K562 (cell line): Measurements from ENCODE around the gene ANKLE1. TPM values are rescaled to one million over a fixed set of nuclear protein-coding genes. Genes with fewer than 3 reads are reported as not detected.

ENCODE experiments used
- ETV1 ChIP-seq: fragments of 450-650 bp; conservative IDR thresholded peaks from 2 replicates; pipeline ENCODE4 v1.6.1; 2016; ENCODE audit warnings: missing genetic modification characterization, control low read depth, low read depth, missing compliant biosample characterization
- MCM5 ChIP-seq: fragments of 450-650 bp; IDR thresholded peaks from 2 replicates; pipeline ENCODE4 v1.6.1; 2016; ENCODE audit warnings: low read depth
- NBN ChIP-seq: fragments of 450-650 bp; IDR thresholded peaks from 2 replicates; pipeline ENCODE4 v1.6.1; 2016; ENCODE audit warnings: low read depth, mild to moderate bottlenecking
- RUNX1 ChIP-seq: sonication (generic); IDR thresholded peaks from 2 replicates; pipeline ENCODE4 v1.6.1; 2016; ENCODE audit warnings: antibody characterized with exemption, low read depth
- SRSF3 ChIP-seq: fragments of 200-400 bp; formaldehyde crosslinking; IDR thresholded peaks from 2 replicates; pipeline ENCODE4 v1.6.1; 2016; ENCODE audit warnings: mild to moderate bottlenecking, low read length, moderate library complexity; ENCODE audit not compliant: insufficient read depth
- TEAD4 ChIP-seq, 2 experiments: sonication (generic) in 1 of 2; formaldehyde crosslinking in 1 of 2; IDR thresholded peaks; 2 replicates each; pipeline versions ENCODE4 v1.6.1 to v1.8.0; 2012 to 2022; ENCODE audit warnings: borderline replicate concordance in 1 of 2, inconsistent platforms in 1 of 2, low read length in 1 of 2, mild to moderate bottlenecking in 1 of 2, missing genetic modification reagents in 1 of 2
- ZFP36 ChIP-seq: fragments of 150-350 bp; IDR thresholded peaks from 2 replicates; pipeline ENCODE4 v1.6.1; 2018; ENCODE audit warnings: low read length, low read depth; ENCODE audit not compliant: partially characterized antibody
- ZHX1 ChIP-seq: fragments of 150-350 bp; conservative IDR thresholded peaks from 2 replicates; pipeline ENCODE4 v1.6.1; 2014; ENCODE audit warnings: low read length
- ZNF274 ChIP-seq: IDR thresholded peaks from 2 replicates; pipeline ENCODE4 v1.6.1; 2011; ENCODE audit warnings: low read depth, mild to moderate bottlenecking, low read length, moderate library complexity, borderline replicate concordance
- ZNF436 ChIP-seq: fragments of 250-450, 450-650 bp; sonication (Bioruptor Pico); formaldehyde crosslinking; IDR thresholded peaks from 2 replicates; pipeline ENCODE4 v1.7.0; 2020; ENCODE audit warnings: mild to moderate bottlenecking
- ZNF696 ChIP-seq: fragments of 250-450 bp; sonication (Bioruptor Pico); conservative IDR thresholded peaks from 2 replicates; pipeline ENCODE4 v1.4.0; 2020; ENCODE audit warnings: mild to moderate bottlenecking, moderate library complexity
- polyA plus RNA-seq, 8 experiments: library from polyadenylated mRNA; depleted of rRNA in 4 of 8; stranded (reverse) in 5 of 8; unstranded in 3 of 8; fragments of >200 nt; fragmentation: Nextera tagmentation in 2 of 8; fragmentation: Illumina TruSeq in 1 of 8; extraction: Ambion mirVana in 2 of 8; extraction: Trizol in 1 of 8; gene quantifications; 2 replicates each; pipeline versions ENCODE4 v1.2.1 to v1.2.3, GENCODE V29; 2011 to 2014; ENCODE audit warnings: inconsistent platforms in 1 of 8, missing spikeins in 1 of 8
- total RNA-seq, 7 experiments: library from RNA; depleted of rRNA in 6 of 7; stranded (reverse); fragments of >200 nt in 6 of 7; fragmentation: Illumina TruSeq in 2 of 7; extraction: Trizol in 2 of 7; gene quantifications; 2 replicates each; pipeline versions ENCODE4 v1.2.1 to v1.2.3, GENCODE V29; 2011 to 2021; ENCODE audit warnings: low replicate concordance in 1 of 7
- TF ChIP-seq, protein P1 (sequence below), 2 experiments: fragments of 450-650 bp in 1 of 2; sonication (generic) in 1 of 2; formaldehyde crosslinking in 1 of 2; IDR thresholded peaks; 2 replicates each; pipeline versions ENCODE4 v1.7.1 to v1.9.0; 2016 to 2022; ENCODE audit warnings: inconsistent platforms in 1 of 2, mild to moderate bottlenecking in 1 of 2, missing genetic modification reagents in 1 of 2
- TF ChIP-seq, protein P2 (sequence below): fragments of 250-450 bp; sonication (Bioruptor Pico); IDR thresholded peaks from 2 replicates; pipeline ENCODE4 v1.5.0; 2021
- TF ChIP-seq, protein P3 (sequence below): sonication (generic); formaldehyde crosslinking; IDR thresholded peaks from 2 replicates; pipeline ENCODE4 v1.8.0; 2022; ENCODE audit warnings: mild to moderate bottlenecking, missing genetic modification reagents

The ANKLE1 gene
- total and polyA plus RNA-seq, 9 of the 15 experiments (the other 6 are each of a cell fraction or from before 2014, with no cell fraction given), result 0.63 to 9.2 (median 2.9) TPM

DNA sequence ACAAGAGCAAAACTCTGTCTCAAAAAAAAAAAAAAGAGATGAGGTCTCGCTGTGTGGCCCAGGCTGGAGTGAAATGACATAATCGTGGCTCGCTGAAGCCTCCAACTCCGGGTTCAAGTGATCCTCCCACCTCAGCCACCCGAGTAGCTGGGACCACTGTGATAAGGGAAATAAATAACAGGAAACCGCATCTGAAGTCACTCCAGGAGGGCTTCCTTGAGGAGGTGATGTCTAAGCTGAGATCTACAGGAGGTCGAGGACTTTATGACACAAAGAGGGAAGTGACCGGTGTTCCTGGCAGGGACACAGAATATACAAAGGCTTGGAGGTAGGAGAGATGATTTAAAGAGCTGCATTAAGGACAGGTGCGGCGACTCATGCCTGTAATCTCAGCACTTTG is 27.1 kb upstream of the ANKLE1 start (continued):
- TF ChIP-seq, protein P1, sequence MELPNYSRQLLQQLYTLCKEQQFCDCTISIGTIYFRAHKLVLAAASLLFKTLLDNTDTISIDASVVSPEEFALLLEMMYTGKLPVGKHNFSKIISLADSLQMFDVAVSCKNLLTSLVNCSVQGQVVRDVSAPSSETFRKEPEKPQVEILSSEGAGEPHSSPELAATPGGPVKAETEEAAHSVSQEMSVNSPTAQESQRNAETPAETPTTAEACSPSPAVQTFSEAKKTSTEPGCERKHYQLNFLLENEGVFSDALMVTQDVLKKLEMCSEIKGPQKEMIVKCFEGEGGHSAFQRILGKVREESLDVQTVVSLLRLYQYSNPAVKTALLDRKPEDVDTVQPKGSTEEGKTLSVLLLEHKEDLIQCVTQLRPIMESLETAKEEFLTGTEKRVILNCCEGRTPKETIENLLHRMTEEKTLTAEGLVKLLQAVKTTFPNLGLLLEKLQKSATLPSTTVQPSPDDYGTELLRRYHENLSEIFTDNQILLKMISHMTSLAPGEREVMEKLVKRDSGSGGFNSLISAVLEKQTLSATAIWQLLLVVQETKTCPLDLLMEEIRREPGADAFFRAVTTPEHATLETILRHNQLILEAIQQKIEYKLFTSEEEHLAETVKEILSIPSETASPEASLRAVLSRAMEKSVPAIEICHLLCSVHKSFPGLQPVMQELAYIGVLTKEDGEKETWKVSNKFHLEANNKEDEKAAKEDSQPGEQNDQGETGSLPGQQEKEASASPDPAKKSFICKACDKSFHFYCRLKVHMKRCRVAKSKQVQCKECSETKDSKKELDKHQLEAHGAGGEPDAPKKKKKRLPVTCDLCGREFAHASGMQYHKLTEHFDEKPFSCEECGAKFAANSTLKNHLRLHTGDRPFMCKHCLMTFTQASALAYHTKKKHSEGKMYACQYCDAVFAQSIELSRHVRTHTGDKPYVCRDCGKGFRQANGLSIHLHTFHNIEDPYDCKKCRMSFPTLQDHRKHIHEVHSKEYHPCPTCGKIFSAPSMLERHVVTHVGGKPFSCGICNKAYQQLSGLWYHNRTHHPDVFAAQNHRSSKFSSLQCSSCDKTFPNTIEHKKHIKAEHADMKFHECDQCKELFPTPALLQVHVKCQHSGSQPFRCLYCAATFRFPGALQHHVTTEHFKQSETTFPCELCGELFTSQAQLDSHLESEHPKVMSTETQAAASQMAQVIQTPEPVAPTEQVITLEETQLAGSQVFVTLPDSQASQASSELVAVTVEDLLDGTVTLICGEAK (IDR thresholded peaks at IDR 0.05), result no peak
- TF ChIP-seq, protein P1 (CRISPR knock-in tag; IDR thresholded peaks at IDR 0.05), result no peak
- TF ChIP-seq, protein P2, sequence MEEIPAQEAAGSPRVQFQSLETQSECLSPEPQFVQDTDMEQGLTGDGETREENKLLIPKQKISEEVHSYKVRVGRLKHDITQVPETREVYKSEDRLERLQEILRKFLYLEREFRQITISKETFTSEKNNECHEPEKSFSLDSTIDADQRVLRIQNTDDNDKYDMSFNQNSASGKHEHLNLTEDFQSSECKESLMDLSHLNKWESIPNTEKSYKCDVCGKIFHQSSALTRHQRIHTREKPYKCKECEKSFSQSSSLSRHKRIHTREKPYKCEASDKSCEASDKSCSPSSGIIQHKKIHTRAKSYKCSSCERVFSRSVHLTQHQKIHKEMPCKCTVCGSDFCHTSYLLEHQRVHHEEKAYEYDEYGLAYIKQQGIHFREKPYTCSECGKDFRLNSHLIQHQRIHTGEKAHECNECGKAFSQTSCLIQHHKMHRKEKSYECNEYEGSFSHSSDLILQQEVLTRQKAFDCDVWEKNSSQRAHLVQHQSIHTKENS (CRISPR knock-in tag), result no peak
- TF ChIP-seq RUNX1 (no peak), TEAD4 (IDR thresholded peaks at IDR 0.05; ENCODE audit: low read length) (no peak), TEAD4 (CRISPR knock-in tag; IDR thresholded peaks at IDR 0.05; ENCODE audit: borderline replicate concordance) (no peak), ZHX1 (no peak), ZNF696 (CRISPR knock-in tag) (no peak), ZFP36 (peak; percentile 98), MCM5 (no peak), SRSF3 (no peak), ZNF436 (CRISPR knock-in tag) (peak; percentile 82), ETV1 (tag) (no peak), NBN (no peak), ZNF274 (no peak)
- TF ChIP-seq, protein P3, sequence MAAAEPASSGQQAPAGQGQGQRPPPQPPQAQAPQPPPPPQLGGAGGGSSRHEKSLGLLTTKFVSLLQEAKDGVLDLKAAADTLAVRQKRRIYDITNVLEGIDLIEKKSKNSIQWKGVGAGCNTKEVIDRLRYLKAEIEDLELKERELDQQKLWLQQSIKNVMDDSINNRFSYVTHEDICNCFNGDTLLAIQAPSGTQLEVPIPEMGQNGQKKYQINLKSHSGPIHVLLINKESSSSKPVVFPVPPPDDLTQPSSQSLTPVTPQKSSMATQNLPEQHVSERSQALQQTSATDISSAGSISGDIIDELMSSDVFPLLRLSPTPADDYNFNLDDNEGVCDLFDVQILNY (CRISPR knock-in tag), result no peak
